GM08714 (cell line): ENCODE results near the gene ECM2.

Experiments used
- H3K4me3 ChIP-seq: fragments of 200-500 bp; sonication (Bioruptor generic); 2 replicates; pipeline ENCODE4 v1.5.1; 2014; ENCODE audit warnings: mild to moderate bottlenecking, low read length, inconsistent platforms
- ZNF274 ChIP-seq: IDR thresholded peaks from 2 replicates; pipeline ENCODE4 v1.6.1; 2012; ENCODE audit warnings: mild to moderate bottlenecking, low read depth, low read length

Gene ECM2

GRCh38 chr9:92478783-92479182 is 57.0 kb downstream of the ECM2 start:
- no peak overlapping the region for H3K4me3 ChIP-seq
- no peak for TF ChIP-seq ZNF274

DNA sequence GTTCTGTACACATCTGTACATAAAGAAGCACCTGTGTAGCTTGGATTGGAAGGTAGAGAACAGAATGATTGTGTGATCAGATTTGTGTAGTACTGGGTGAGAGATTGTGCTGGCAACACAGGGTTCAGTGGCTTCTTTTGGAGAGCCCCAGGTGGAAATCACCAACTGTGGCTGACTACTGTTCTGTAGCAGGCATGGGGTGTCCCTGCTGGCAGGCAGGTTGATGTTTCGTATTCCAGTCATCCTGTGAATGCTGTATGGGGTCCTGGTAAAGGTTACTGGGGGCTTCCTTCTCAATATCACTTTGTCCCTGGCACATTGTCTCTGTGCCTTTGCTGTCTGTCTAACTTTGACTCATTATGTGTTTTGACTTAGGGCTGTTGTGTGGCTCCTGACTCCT is 58.8 kb downstream of the ECM2 start:
- TF ChIP-seq ZNF274 = no peak

GRCh38 chr9:92474587-92474986 is 61.2 kb downstream of the ECM2 start:
- no peak overlapping the region for H3K4me3 ChIP-seq
- no peak for TF ChIP-seq ZNF274

More for the DNA sequence above, 58.8 kb downstream of the ECM2 start:
- H3K4me3 ChIP-seq = no peak overlapping the region

- no peak overlapping the region for H3K4me3 ChIP-seq
- no peak for TF ChIP-seq ZNF274
These were observed 67.6 kb downstream of the ECM2 start for GRCh38 chr9:92468206-92468605.

GRCh38 chr9:92467511-92467910 is 68.3 kb downstream of the ECM2 start:
- no peak overlapping the region for H3K4me3 ChIP-seq
- TF ChIP-seq ZNF274 = no peak

GRCh38 chr9:92467041-92467440 is 68.7 kb downstream of the ECM2 start:
- no peak overlapping the region for H3K4me3 ChIP-seq
- TF ChIP-seq ZNF274 = no peak

DNA sequence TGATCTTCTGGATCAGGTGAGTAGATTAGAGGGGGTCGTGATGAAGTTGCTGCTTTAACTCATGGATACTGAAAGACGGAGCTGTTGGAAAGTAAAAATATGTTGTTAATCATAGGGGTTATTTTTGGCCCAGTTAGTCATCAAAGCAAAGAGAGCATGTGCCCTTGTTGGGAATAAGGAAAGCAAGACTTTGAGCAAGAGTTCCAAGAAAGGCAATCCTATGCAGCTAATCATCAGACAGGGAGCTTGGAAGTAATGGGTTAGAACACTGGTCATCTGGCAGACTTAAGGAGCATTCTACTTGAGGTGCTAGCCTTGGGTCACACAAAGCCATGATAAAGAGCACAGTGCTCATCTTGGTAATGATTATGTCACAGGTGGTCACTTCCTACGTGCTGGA is 71.8 kb downstream of the ECM2 start:
- H3K4me3 ChIP-seq = no peak overlapping the region

DNA sequence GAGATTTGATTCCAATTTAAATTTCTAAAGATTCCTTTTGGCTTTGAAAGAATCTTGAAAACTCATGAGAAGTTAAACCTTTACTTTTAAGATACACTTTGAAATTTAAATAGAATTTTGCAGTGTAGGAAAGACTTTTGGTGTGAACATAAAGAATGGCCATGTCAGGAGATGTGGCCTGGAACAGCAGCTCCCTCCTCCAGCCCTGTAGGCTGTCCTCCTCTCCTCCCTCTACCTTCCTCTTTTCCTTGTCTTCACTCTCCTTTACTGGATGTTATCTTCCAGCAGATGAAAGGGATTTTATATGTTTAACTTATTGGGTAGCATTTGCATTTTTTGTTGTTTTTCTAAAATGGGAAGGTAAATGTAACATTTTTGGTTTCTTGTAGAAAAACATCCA is 72.4 kb downstream of the ECM2 start:
- TF ChIP-seq ZNF274 = no peak
- H3K4me3 ChIP-seq = no peak overlapping the region

More for the DNA sequence above, 71.8 kb downstream of the ECM2 start:
- no peak for TF ChIP-seq ZNF274

- no peak overlapping the region for H3K4me3 ChIP-seq
- no peak for TF ChIP-seq ZNF274
These were observed 78.2 kb downstream of the ECM2 start for GRCh38 chr9:92457576-92457975.

- H3K4me3 ChIP-seq = no peak overlapping the region
- TF ChIP-seq ZNF274 = no peak
These were observed 80.6 kb downstream of the ECM2 start for GRCh38 chr9:92455217-92455616.

DNA sequence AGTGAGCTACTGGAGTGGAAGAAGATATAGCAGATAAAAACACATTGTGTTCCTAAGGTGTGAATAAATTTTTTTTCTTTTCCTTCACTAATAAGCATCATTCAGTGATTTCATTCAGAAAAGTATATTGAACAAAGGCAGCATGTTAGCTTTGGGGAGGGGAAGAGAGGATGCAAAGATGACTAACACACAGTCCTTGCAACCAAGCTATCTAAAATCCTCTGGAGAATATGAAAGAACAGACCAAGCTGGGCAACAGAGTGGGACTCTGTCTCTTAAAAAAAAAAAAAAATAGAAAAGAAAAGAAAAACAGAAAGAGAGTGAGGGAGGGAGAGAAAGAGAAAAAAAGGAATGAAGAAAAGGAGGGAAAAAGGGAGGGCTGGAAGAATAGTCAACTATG is 89.3 kb downstream of the ECM2 start:
- H3K4me3 ChIP-seq = no peak overlapping the region

More for the DNA sequence above, 89.3 kb downstream of the ECM2 start:
- no peak for TF ChIP-seq ZNF274
